Thymus (tissue), 11 donors: ENCODE results near the gene MYZAP. TPM values are rescaled to one million over a fixed set of nuclear protein-coding genes. Genes with fewer than 3 reads are reported as not detected.

Experiments
- DNase-seq, 9 donors: peaks; one replicate each; pipeline ENCODE4 v3.0.0-alpha.2; 2013; ENCODE audit warnings: low spot score in 9 of 9, low read depth in 6 of 9, missing footprints in 1 of 9
- H3K27ac ChIP-seq, 2 donors: one replicate each; pipeline ENCODE4 v1.5.1; 2013; ENCODE audit warnings: control low read depth in 1 of 2, low read depth in 1 of 2, low read length in 1 of 2, mild to moderate bottlenecking in 1 of 2, moderate library complexity in 1 of 2
- H3K27me3 ChIP-seq, 2 donors: one replicate each; pipeline ENCODE4 v1.5.1; 2013; ENCODE audit warnings: low read length in 1 of 2; ENCODE audit not compliant: control insufficient read depth in 2 of 2, insufficient read depth in 1 of 2
- H3K36me3 ChIP-seq, 2 donors: one replicate each; pipeline ENCODE4 v1.5.1; 2013; ENCODE audit warnings: low read length in 1 of 2, mild to moderate bottlenecking in 1 of 2, moderate library complexity in 1 of 2; ENCODE audit not compliant: control insufficient read depth in 2 of 2, insufficient read depth in 2 of 2
- H3K4me1 ChIP-seq, 2 donors: one replicate each; pipeline ENCODE4 v1.5.1; 2013; ENCODE audit warnings: low read length in 2 of 2; ENCODE audit not compliant: control insufficient read depth in 2 of 2, insufficient read depth in 2 of 2
- H3K4me3 ChIP-seq, 2 donors: one replicate each; pipeline ENCODE4 v1.5.1; 2013; ENCODE audit warnings: low read length in 2 of 2, control low read depth in 1 of 2, mild to moderate bottlenecking in 1 of 2
- H3K9me3 ChIP-seq, 2 donors: one replicate each; pipeline ENCODE4 v1.5.1; 2013; ENCODE audit warnings: low read length in 1 of 2, mild to moderate bottlenecking in 1 of 2; ENCODE audit not compliant: control insufficient read depth in 2 of 2, insufficient read depth in 1 of 2
- WGBS: extraction: QIAGEN DNeasy Blood & Tissue Kit; methylation state at CpG from one replicate; pipeline ENCODE4 v1.1.7; 2013; 5-methylcytosine and 5-hydroxymethylcytosine counted together
- polyA plus RNA-seq: library from polyadenylated mRNA; stranded (reverse); fragments of 200-250 nt; gene quantifications from one replicate; pipeline ENCODE4 v1.2.3, GENCODE V29; 2013
- total RNA-seq: library from RNA; stranded (reverse); fragments of 120-200 nt; gene quantifications from one replicate; pipeline ENCODE4 v1.2.4, GENCODE V29; 2013
- donor health status: healthy.

MYZAP gene
- total and polyA plus RNA-seq, 2 donors: 2.5 to 3.4 TPM

GRCh38 chr15:57570994-57571393, 20.7 kb upstream of the MYZAP start:
- H3K4me3 ChIP-seq: no peak overlapping the region
- no peaks in the 10 kb centered on the region for H3K27me3 ChIP-seq
- H3K4me1 ChIP-seq: no peaks in the 10 kb centered on the region
- no peak for DNase-seq
- H3K9me3 ChIP-seq: no peaks in the 10 kb centered on the region
- no peak overlapping the region for H3K27ac ChIP-seq
- no peaks in the 10 kb centered on the region for H3K36me3 ChIP-seq
- 98% methylated on average over 3 of the region's 3 CpGs for WGBS

GRCh38 chr15:57571725-57572124, 20.0 kb upstream of the MYZAP start:
- 97% methylated on average over 7 of the region's 7 CpGs for WGBS
- no peak for DNase-seq

GRCh38 chr15:57572468-57572867, 19.2 kb upstream of the MYZAP start:
- H3K36me3 ChIP-seq: no peaks in the 10 kb centered on the region
- H3K9me3 ChIP-seq: no peaks in the 10 kb centered on the region
- DNase-seq: no peak
- no peaks in the 10 kb centered on the region for H3K27me3 ChIP-seq
- no peaks in the 10 kb centered on the region for H3K4me1 ChIP-seq
- 97% methylated on average over 3 of the region's 3 CpGs for WGBS
- H3K27ac ChIP-seq: no peak overlapping the region
- no peak overlapping the region for H3K4me3 ChIP-seq

More at GRCh38 chr15:57571725-57572124, 20.0 kb upstream of the MYZAP start:
- Histone ChIP-seq H3K4me3 (no peak overlapping the region), H3K4me1 (no peaks in the 10 kb centered on the region), H3K9me3 (no peaks in the 10 kb centered on the region), H3K36me3 (no peaks in the 10 kb centered on the region), H3K27ac (no peak overlapping the region), H3K27me3 (no peaks in the 10 kb centered on the region)

GRCh38 chr15:57573151-57573550, 18.6 kb upstream of the MYZAP start:
- H3K36me3 ChIP-seq: no peaks in the 10 kb centered on the region
- no peak overlapping the region for H3K4me3 ChIP-seq
- no peak for DNase-seq
- peaks cover 0 to 3% of the 10 kb centered on the region in 2 donors for H3K27me3 ChIP-seq
- 87% methylated on average over 4 of the region's 4 CpGs for WGBS
- no peaks in the 10 kb centered on the region for H3K4me1 ChIP-seq
- H3K9me3 ChIP-seq: no peaks in the 10 kb centered on the region
- no peak overlapping the region for H3K27ac ChIP-seq

GRCh38 chr15:57575363-57575762, 16.3 kb upstream of the MYZAP start:
- H3K4me3 ChIP-seq: no peak overlapping the region
- 92% methylated on average over 5 of the region's 5 CpGs for WGBS
- no peak for DNase-seq
- no peak overlapping the region for H3K27ac ChIP-seq
- no peaks in the 10 kb centered on the region for H3K4me1 ChIP-seq
- H3K36me3 ChIP-seq: no peaks in the 10 kb centered on the region
- no peaks in the 10 kb centered on the region for H3K9me3 ChIP-seq
- peaks cover 0 to 3% of the 10 kb centered on the region in 2 donors for H3K27me3 ChIP-seq

- H3K27me3 ChIP-seq: peaks cover 0 to 8% of the 10 kb centered on the region in 2 donors
- no peak for DNase-seq
- H3K27ac ChIP-seq: no peak overlapping the region
- no peaks in the 10 kb centered on the region for H3K4me1 ChIP-seq
- no peak overlapping the region for H3K4me3 ChIP-seq
- peaks cover 2 to 7% of the 10 kb centered on the region in 2 donors for H3K9me3 ChIP-seq
- 47% methylated on average over 6 of the region's 6 CpGs for WGBS
- H3K36me3 ChIP-seq: no peaks in the 10 kb centered on the region
Observed at GRCh38 chr15:57578288-57578900, 13.3 kb upstream of the MYZAP start.

GRCh38 chr15:57580428-57580827, 11.3 kb upstream of the MYZAP start:
- H3K4me1 ChIP-seq: no peaks in the 10 kb centered on the region
- DNase-seq: no peak
- H3K4me3 ChIP-seq: no peak overlapping the region
- 93% methylated on average over 8 of the region's 8 CpGs for WGBS
- no peaks in the 10 kb centered on the region for H3K36me3 ChIP-seq
- H3K27me3 ChIP-seq: peaks cover 0 to 9% of the 10 kb centered on the region in 2 donors
- no peak overlapping the region for H3K27ac ChIP-seq
- H3K9me3 ChIP-seq: peaks cover 2 to 7% of the 10 kb centered on the region in 2 donors

GRCh38 chr15:57580866-57581265, 10.8 kb upstream of the MYZAP start:
- 96% methylated on average over 5 of the region's 5 CpGs for WGBS
- H3K4me1 ChIP-seq: no peaks in the 10 kb centered on the region
- H3K9me3 ChIP-seq: peaks cover 2 to 7% of the 10 kb centered on the region in 2 donors
- no peak for DNase-seq
- H3K4me3 ChIP-seq: no peak overlapping the region
- H3K27ac ChIP-seq: no peak overlapping the region
- H3K36me3 ChIP-seq: no peaks in the 10 kb centered on the region
- peaks cover 0 to 10% of the 10 kb centered on the region in 2 donors for H3K27me3 ChIP-seq

GRCh38 chr15:57582090-57582489, 9.6 kb upstream of the MYZAP start:
- Histone ChIP-seq H3K4me1 (no peaks in the 10 kb centered on the region), H3K9me3 (peaks cover 2 to 7% of the 10 kb centered on the region in 2 donors)
- WGBS: 96% methylated on average over 1 of the region's 1 CpG

More at GRCh38 chr15:57582090-57582489, 9.6 kb upstream of the MYZAP start:
- Histone ChIP-seq H3K27ac (no peak overlapping the region), H3K27me3 (peaks cover 0 to 10% of the 10 kb centered on the region in 2 donors), H3K36me3 (no peaks in the 10 kb centered on the region), H3K4me3 (no peak overlapping the region)
- DNase-seq: no peak
